ENCODE results near the gene VAMP3. TPM values are rescaled to one million over a fixed set of nuclear protein-coding genes. Genes with fewer than 3 reads are reported as not detected.
A peak's percentile ranks its signal among the peaks of the same experiment; 100 is the strongest.

Gene VAMP3
- polyA plus RNA-seq, result 100 to 1,000 TPM in 1 of 4 donors, 10 to 100 TPM in 3; 51.8 to 117 (median 79.8) TPM
- long read RNA-seq, donor 1, result 0 reads
- long read RNA-seq, donor 2, transcript VAMP3-201 (5 exons, 2,205 nt), result major isoform, 22 of 45 reads
- long read RNA-seq, donor 2, partial matches to known transcripts, result 21 of 45 reads
- long read RNA-seq, donor 2, other reads (novel, unspliced or antisense), result 0 of 45 reads
- long read RNA-seq, donor 3, transcript VAMP3-201 (5 exons, 2,205 nt), result major isoform, 26 of 33 reads
- long read RNA-seq, donor 3, partial matches to known transcripts, result 7 of 33 reads
- long read RNA-seq, donor 3, other reads (novel, unspliced or antisense), result 0 of 33 reads
- long read RNA-seq, donor 4, result 0 reads
- long read RNA-seq, donor 5, transcript VAMP3-201 (5 exons, 2,205 nt), result major isoform, 5 of 6 reads
- long read RNA-seq, donor 5, partial matches to known transcripts, result 0 of 6 reads
- long read RNA-seq, donor 5, other reads (novel, unspliced or antisense), result 0 of 6 reads
- long read RNA-seq, donor 6, transcript VAMP3-201 (5 exons, 2,205 nt), result major isoform, 23 of 23 reads
- long read RNA-seq, donor 6, partial matches to known transcripts, result 0 of 23 reads
- long read RNA-seq, donor 6, other reads (novel, unspliced or antisense), result 0 of 23 reads
- long read RNA-seq, donor 7, result 0 reads
- long read RNA-seq, donor 8, transcript VAMP3-201 (5 exons, 2,205 nt), result major isoform, 5 of 6 reads
- long read RNA-seq, donor 8, partial matches to known transcripts, result 0 of 6 reads
- long read RNA-seq, donor 8, other reads (novel, unspliced or antisense), result 0 of 6 reads
- long read RNA-seq, donor 9, transcript VAMP3-201 (5 exons, 2,205 nt), result major isoform, 9 of 10 reads
- long read RNA-seq, donor 9, partial matches to known transcripts, result 0 of 10 reads
- long read RNA-seq, donor 9, other reads (novel, unspliced or antisense), result 0 of 10 reads
- long read RNA-seq, donor 10, transcript VAMP3-201 (5 exons, 2,205 nt), result major isoform, 36 of 36 reads
- long read RNA-seq, donor 10, partial matches to known transcripts, result 0 of 36 reads
- long read RNA-seq, donor 10, other reads (novel, unspliced or antisense), result 0 of 36 reads

GRCh38 chr1:7770997-7771822 is at the start of gene VAMP3:
Gene VAMP3, plus strand, starts transcription at chr1:7771296. Its CDS starts 88 bp downstream, at chr1:7771384.
- Histone ChIP-seq H3K4me3 (ENCODE audit: low read depth in 1 of 3, low read length in 3 of 3) (peak within 1 kb of the TSS; percentile 74 to 98 (median 89)), H3K27ac (ENCODE audit: low read depth in 1 of 3, low read length in 2 of 3) (peak within 1 kb of the TSS; percentile 89 to 99 (median 97)), H3K4me1 (ENCODE audit: control insufficient read depth in 3 of 3, insufficient read depth in 2 of 3, low read depth in 1 of 3, low read length in 2 of 3) (peaks cover 0 to 2% (median 0%) of the 10 kb centered on the region in 3 donors), H3K9me3 (ENCODE audit: control insufficient read depth in 2 of 2, insufficient read depth in 1 of 2, low read depth in 1 of 2, low read length in 1 of 2) (no peaks in the 10 kb centered on the region), H3K36me3 (ENCODE audit: control insufficient read depth in 3 of 3, insufficient read depth in 2 of 3, low read depth in 1 of 3, low read length in 3 of 3) (no peaks in the 10 kb centered on the region), H3K27me3 (ENCODE audit: control insufficient read depth in 3 of 3, insufficient read depth in 3 of 3, low read length in 3 of 3) (no peaks in the 10 kb centered on the region)
- DNase-seq (peak; percentile 80 to 94), FAIRE-seq (no peak)
- 0 to 1% (median 0%) methylated on average over 54 to 97 of the region's 97 CpGs for WGBS, 3 donors

GRCh38 chr1:7721940-7722669 is 49.0 kb upstream of the VAMP3 start:
- Histone ChIP-seq H3K36me3 (ENCODE audit: control insufficient read depth in 3 of 3, insufficient read depth in 2 of 3, low read depth in 1 of 3, low read length in 3 of 3) (no peaks in the 10 kb centered on the region), H3K27me3 (ENCODE audit: control insufficient read depth in 3 of 3, insufficient read depth in 3 of 3, low read length in 3 of 3) (no peaks in the 10 kb centered on the region), H3K4me1 (ENCODE audit: control insufficient read depth in 3 of 3, insufficient read depth in 2 of 3, low read depth in 1 of 3, low read length in 2 of 3) (no peaks in the 10 kb centered on the region), H3K27ac (ENCODE audit: low read depth in 1 of 3, low read length in 2 of 3) (no peak overlapping the region), H3K4me3 (ENCODE audit: low read depth in 1 of 3, low read length in 3 of 3) (no peak overlapping the region), H3K9me3 (ENCODE audit: control insufficient read depth in 2 of 2, insufficient read depth in 1 of 2, low read depth in 1 of 2, low read length in 1 of 2) (no peaks in the 10 kb centered on the region)
- no peak for DNase-seq
- 64 to 79% (median 73%) methylated on average over 5 of the region's 5 CpGs for WGBS, 3 donors
- no peak for FAIRE-seq

DNA sequence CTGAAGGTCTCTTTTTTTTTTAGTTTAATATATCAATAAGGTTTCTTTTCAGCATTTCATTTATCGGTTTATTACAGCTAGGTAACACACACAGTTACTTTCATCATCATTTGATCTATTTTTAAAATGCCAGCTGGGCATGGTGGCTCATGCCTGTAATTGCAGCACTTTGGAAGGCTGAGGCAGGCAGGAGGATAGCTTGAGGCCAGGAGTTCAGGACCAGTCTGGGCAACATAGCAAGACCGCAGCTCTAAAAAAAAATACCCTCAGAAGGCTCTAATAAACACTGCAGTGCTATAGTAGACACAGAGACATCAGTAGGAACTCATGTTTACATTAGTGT is 48.5 kb upstream of the VAMP3 start:
- DNase-seq (no peak), FAIRE-seq (no peak)
- Histone ChIP-seq H3K9me3 (ENCODE audit: control insufficient read depth in 2 of 2, insufficient read depth in 1 of 2, low read depth in 1 of 2, low read length in 1 of 2) (no peaks in the 10 kb centered on the region), H3K36me3 (ENCODE audit: control insufficient read depth in 3 of 3, insufficient read depth in 2 of 3, low read depth in 1 of 3, low read length in 3 of 3) (no peaks in the 10 kb centered on the region), H3K4me1 (ENCODE audit: control insufficient read depth in 3 of 3, insufficient read depth in 2 of 3, low read depth in 1 of 3, low read length in 2 of 3) (no peaks in the 10 kb centered on the region), H3K27ac (ENCODE audit: low read depth in 1 of 3, low read length in 2 of 3) (no peak overlapping the region), H3K27me3 (ENCODE audit: control insufficient read depth in 3 of 3, insufficient read depth in 3 of 3, low read length in 3 of 3) (no peaks in the 10 kb centered on the region), H3K4me3 (ENCODE audit: low read depth in 1 of 3, low read length in 3 of 3) (no peak overlapping the region)
- 78 to 90% (median 82%) methylated on average over 2 of the region's 2 CpGs for WGBS, 3 donors

DNA sequence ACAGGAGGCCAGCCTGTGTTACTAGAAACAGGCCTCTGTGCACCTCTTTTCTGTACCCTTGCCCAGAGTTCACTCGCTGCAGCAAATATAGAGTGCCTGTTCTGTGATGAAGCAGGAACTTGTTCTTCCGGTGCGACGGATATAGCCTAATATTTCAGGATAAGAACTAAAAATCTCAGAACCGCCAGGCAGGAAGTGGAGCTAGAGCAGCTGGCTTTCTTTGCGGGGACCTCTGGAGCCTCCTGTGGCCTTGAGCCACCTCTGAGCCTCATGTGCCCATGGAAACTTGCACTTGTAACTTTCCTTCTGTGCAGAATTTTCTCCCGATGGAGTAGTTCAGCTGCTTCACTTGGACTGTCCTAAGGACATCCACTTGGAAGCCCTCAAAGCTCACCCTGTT is 44.5 kb upstream of the VAMP3 start:
- WGBS, 3 donors, result 30 to 65% (median 51%) methylated on average over 7 of the region's 7 CpGs

GRCh38 chr1:7727809-7728471 is 43.2 kb upstream of the VAMP3 start:
- Histone ChIP-seq H3K27ac (ENCODE audit: low read depth in 1 of 3, low read length in 2 of 3) (no peak overlapping the region), H3K27me3 (ENCODE audit: control insufficient read depth in 3 of 3, insufficient read depth in 3 of 3, low read length in 3 of 3) (no peaks in the 10 kb centered on the region), H3K9me3 (ENCODE audit: control insufficient read depth in 2 of 2, insufficient read depth in 1 of 2, low read depth in 1 of 2, low read length in 1 of 2) (peaks cover 0 to 3% of the 10 kb centered on the region in 2 donors), H3K4me1 (ENCODE audit: control insufficient read depth in 3 of 3, insufficient read depth in 2 of 3, low read depth in 1 of 3, low read length in 2 of 3) (no peaks in the 10 kb centered on the region), H3K4me3 (ENCODE audit: low read depth in 1 of 3, low read length in 3 of 3) (no peak overlapping the region), H3K36me3 (ENCODE audit: control insufficient read depth in 3 of 3, insufficient read depth in 2 of 3, low read depth in 1 of 3, low read length in 3 of 3) (no peaks in the 10 kb centered on the region)
- WGBS, 3 donors, result 85 to 93% (median 89%) methylated on average over 14 of the region's 14 CpGs
- FAIRE-seq, result no peak
- no peak for DNase-seq

More for the DNA sequence above, 44.5 kb upstream of the VAMP3 start:
- no peak for FAIRE-seq
- no peak for DNase-seq
- Histone ChIP-seq H3K4me1 (ENCODE audit: control insufficient read depth in 3 of 3, insufficient read depth in 2 of 3, low read depth in 1 of 3, low read length in 2 of 3) (no peaks in the 10 kb centered on the region), H3K36me3 (ENCODE audit: control insufficient read depth in 3 of 3, insufficient read depth in 2 of 3, low read depth in 1 of 3, low read length in 3 of 3) (no peaks in the 10 kb centered on the region), H3K9me3 (ENCODE audit: control insufficient read depth in 2 of 2, insufficient read depth in 1 of 2, low read depth in 1 of 2, low read length in 1 of 2) (peaks cover 0 to 3% of the 10 kb centered on the region in 2 donors), H3K27ac (ENCODE audit: low read depth in 1 of 3, low read length in 2 of 3) (no peak overlapping the region), H3K4me3 (ENCODE audit: low read depth in 1 of 3, low read length in 3 of 3) (peak overlapping the region in 1 of 3 donors; percentile 9), H3K27me3 (ENCODE audit: control insufficient read depth in 3 of 3, insufficient read depth in 3 of 3, low read length in 3 of 3) (no peaks in the 10 kb centered on the region)

- H3K36me3 ChIP-seq (ENCODE audit: control insufficient read depth in 3 of 3, insufficient read depth in 2 of 3, low read depth in 1 of 3, low read length in 3 of 3), result no peaks in the 10 kb centered on the region
- no peak for DNase-seq
- no peak overlapping the region for H3K27ac ChIP-seq (ENCODE audit: low read depth in 1 of 3, low read length in 2 of 3)
- no peak for FAIRE-seq
- no peak overlapping the region for H3K4me3 ChIP-seq (ENCODE audit: low read depth in 1 of 3, low read length in 3 of 3)
- no peaks in the 10 kb centered on the region for H3K4me1 ChIP-seq (ENCODE audit: control insufficient read depth in 3 of 3, insufficient read depth in 2 of 3, low read depth in 1 of 3, low read length in 2 of 3)
- peaks cover 0 to 3% of the 10 kb centered on the region in 2 donors for H3K9me3 ChIP-seq (ENCODE audit: control insufficient read depth in 2 of 2, insufficient read depth in 1 of 2, low read depth in 1 of 2, low read length in 1 of 2)
- H3K27me3 ChIP-seq (ENCODE audit: control insufficient read depth in 3 of 3, insufficient read depth in 3 of 3, low read length in 3 of 3), result no peaks in the 10 kb centered on the region
- WGBS, 3 donors, result 96 to 98% (median 97%) methylated on average over 5 of the region's 5 CpGs
Measured at GRCh38 chr1:7729761-7730160, 41.3 kb upstream of the VAMP3 start.

DNA sequence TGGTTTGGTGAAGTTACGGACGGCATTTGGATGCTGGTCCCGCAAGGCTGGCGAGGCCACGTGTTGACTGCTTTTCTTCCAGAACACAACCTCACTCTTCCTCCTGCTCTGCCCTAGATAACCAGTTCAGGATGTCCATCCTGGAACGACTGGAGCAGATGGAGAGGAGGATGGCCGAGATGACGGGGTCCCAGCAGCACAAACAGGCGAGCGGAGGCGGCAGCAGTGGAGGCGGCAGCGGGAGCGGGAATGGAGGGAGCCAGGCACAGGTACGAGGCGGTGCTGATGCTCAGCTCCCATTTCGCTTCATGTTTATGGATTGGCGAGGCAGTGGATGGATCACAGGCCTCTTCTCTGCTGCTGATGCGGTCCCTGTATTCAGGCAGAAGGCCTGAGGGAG is 38.8 kb upstream of the VAMP3 start:
- Histone ChIP-seq H3K4me3 (ENCODE audit: low read depth in 1 of 3, low read length in 3 of 3) (no peak overlapping the region), H3K36me3 (ENCODE audit: control insufficient read depth in 3 of 3, insufficient read depth in 2 of 3, low read depth in 1 of 3, low read length in 3 of 3) (peaks cover 0 to 11% (median 0%) of the 10 kb centered on the region in 3 donors), H3K27me3 (ENCODE audit: control insufficient read depth in 3 of 3, insufficient read depth in 3 of 3, low read length in 3 of 3) (no peaks in the 10 kb centered on the region), H3K4me1 (ENCODE audit: control insufficient read depth in 3 of 3, insufficient read depth in 2 of 3, low read depth in 1 of 3, low read length in 2 of 3) (no peaks in the 10 kb centered on the region), H3K27ac (ENCODE audit: low read depth in 1 of 3, low read length in 2 of 3) (no peak overlapping the region), H3K9me3 (ENCODE audit: control insufficient read depth in 2 of 2, insufficient read depth in 1 of 2, low read depth in 1 of 2, low read length in 1 of 2) (peaks cover 0 to 3% of the 10 kb centered on the region in 2 donors)
- DNase-seq (no peak), FAIRE-seq (no peak)
- 89 to 94% (median 94%) methylated on average over 19 of the region's 19 CpGs for WGBS, 3 donors
